Measurements from ENCODE around the gene DEFB113. TPM values are rescaled to one million over a fixed set of nuclear protein-coding genes. Genes with fewer than 3 reads are reported as not detected.

The DEFB113 gene
- total RNA-seq, 4 donors from 2014 or later = not detected

GRCh38 chr6:49937811-49938210 is 31.6 kb downstream of the DEFB113 start:
- intact Hi-C loops (cut with DNase I; ENCODE audit: low total_unique reads) = no loop called here
- no peaks in the 10 kb centered on the region for H3K9me3 ChIP-seq
- DNase-seq = no peak
- H3K4me1 ChIP-seq = no peaks in the 10 kb centered on the region
- no peak overlapping the region for H3K4me3 ChIP-seq
- H3K27ac ChIP-seq = no peak overlapping the region
- TF ChIP-seq CTCF (IDR thresholded peaks at IDR 0.05) (no peak), POLR2A (IDR thresholded peaks at IDR 0.05) (no peak)
- no peaks in the 10 kb centered on the region for H3K27me3 ChIP-seq
- no peaks in the 10 kb centered on the region for H3K36me3 ChIP-seq

GRCh38 chr6:49937017-49937416 is 32.4 kb downstream of the DEFB113 start:
- Histone ChIP-seq H3K27me3 (no peaks in the 10 kb centered on the region), H3K4me1 (no peaks in the 10 kb centered on the region), H3K4me3 (no peak overlapping the region), H3K27ac (no peak overlapping the region), H3K36me3 (no peaks in the 10 kb centered on the region), H3K9me3 (no peaks in the 10 kb centered on the region)
- no peak for DNase-seq
- intact Hi-C loops (cut with DNase I; ENCODE audit: low total_unique reads) = no loop called here
- TF ChIP-seq CTCF (IDR thresholded peaks at IDR 0.05) (no peak), POLR2A (IDR thresholded peaks at IDR 0.05) (no peak)

DNA sequence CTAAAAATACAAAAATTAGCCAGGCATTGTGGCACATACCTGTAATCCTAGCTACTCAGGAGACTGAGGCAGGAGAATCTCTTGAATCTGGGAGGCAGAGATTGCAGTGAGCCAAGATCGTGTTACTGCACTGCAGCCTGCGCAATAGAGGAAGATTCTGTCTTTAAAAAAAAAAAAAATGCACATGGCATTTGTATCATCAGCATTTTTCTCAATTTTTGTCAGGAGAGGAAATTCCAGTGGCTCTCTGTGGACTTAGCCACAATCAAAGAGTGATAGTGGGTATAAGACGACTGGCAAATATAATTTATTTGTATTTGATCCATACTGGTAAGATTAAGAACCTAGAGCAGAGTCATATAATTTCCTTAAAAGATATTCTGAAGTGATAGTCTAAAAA is 34.0 kb downstream of the DEFB113 start:
- intact Hi-C loops (cut with DNase I; ENCODE audit: low total_unique reads) = no loop called here
- H3K9me3 ChIP-seq = no peaks in the 10 kb centered on the region

DNA sequence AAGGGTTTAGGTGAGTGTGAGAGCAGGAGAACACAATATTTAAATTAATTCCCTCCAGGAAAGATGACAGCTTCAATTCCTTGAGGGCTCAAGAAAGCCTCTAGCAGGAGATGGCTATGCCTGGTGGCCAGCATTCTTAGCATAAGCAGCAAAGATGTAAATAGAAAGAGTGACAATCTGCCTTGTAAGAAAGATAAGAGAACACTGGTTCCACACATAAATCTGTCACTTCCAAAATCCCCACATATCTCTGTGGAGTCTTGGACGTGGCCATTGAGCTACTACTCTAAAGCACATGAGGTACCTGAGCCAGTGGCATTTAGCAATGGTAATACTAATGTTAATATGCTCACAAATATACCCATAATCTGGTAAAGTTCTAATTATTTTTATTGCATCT is 34.7 kb downstream of the DEFB113 start:
- DNase-seq = no peak
- intact Hi-C loops (cut with DNase I; ENCODE audit: low total_unique reads) = no loop called here
- H3K27ac ChIP-seq = no peak overlapping the region

More for the DNA sequence above, 34.0 kb downstream of the DEFB113 start:
- H3K36me3 ChIP-seq = no peaks in the 10 kb centered on the region
- H3K4me1 ChIP-seq = no peaks in the 10 kb centered on the region
- no peak overlapping the region for H3K27ac ChIP-seq
- H3K27me3 ChIP-seq = no peaks in the 10 kb centered on the region
- TF ChIP-seq POLR2A (IDR thresholded peaks at IDR 0.05) = no peak
- TF ChIP-seq CTCF (IDR thresholded peaks at IDR 0.05) = no peak
- DNase-seq = no peak
- no peak overlapping the region for H3K4me3 ChIP-seq

DNA sequence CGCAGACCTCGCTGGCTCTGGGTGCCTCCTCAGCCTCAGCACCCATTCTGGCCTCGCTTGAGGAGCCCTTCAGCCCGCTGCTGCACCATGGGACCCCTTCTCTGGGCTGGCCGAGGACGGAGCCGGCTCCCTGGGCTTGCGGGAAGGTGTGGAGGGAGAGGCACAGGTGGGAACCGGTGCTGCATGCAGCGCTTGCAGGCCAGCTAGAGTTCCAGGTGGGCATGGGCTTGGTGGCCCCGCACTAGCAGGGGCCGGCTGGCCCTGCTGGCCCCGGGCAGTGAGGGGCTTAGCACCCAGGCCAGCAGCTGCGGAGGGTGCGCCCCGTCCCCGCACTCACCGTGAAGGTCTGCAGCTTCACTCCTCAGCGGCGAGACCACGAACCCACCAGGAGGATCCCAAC is 35.9 kb downstream of the DEFB113 start:
- Histone ChIP-seq H3K4me1 (no peaks in the 10 kb centered on the region), H3K4me3 (no peak overlapping the region), H3K27me3 (no peaks in the 10 kb centered on the region), H3K36me3 (no peaks in the 10 kb centered on the region), H3K9me3 (no peaks in the 10 kb centered on the region), H3K27ac (no peak overlapping the region)
- intact Hi-C loops (cut with DNase I; ENCODE audit: low total_unique reads) = no loop called here
- DNase-seq = no peak
- TF ChIP-seq POLR2A (IDR thresholded peaks at IDR 0.05) (no peak), CTCF (IDR thresholded peaks at IDR 0.05) (no peak)

More for the DNA sequence above, 34.7 kb downstream of the DEFB113 start:
- Histone ChIP-seq H3K4me1 (no peaks in the 10 kb centered on the region), H3K27me3 (no peaks in the 10 kb centered on the region), H3K9me3 (no peaks in the 10 kb centered on the region), H3K36me3 (no peaks in the 10 kb centered on the region), H3K4me3 (no peak overlapping the region)
- no peak for TF ChIP-seq CTCF (IDR thresholded peaks at IDR 0.05)
- no peak for TF ChIP-seq POLR2A (IDR thresholded peaks at IDR 0.05)

Data from uterus (tissue), 4 donors.